NB4 (cell line): ENCODE measurements around the gene EIF4B.

Source experiments
- CTCF ChIP-seq: IDR thresholded peaks from one replicate; pipeline ENCODE4 v1.5.1; 2012; ENCODE audit warnings: low read depth, low read length
- MAX ChIP-seq: IDR thresholded peaks from 2 replicates; pipeline ENCODE4 v1.6.1; 2011; ENCODE audit warnings: low read depth, low read length
- MYC ChIP-seq: IDR thresholded peaks from 2 replicates; pipeline ENCODE4 v1.6.1; 2011; ENCODE audit warnings: low read depth, low read length
- POLR2A ChIP-seq: IDR thresholded peaks from 2 replicates; pipeline ENCODE4 v1.6.1; 2011; ENCODE audit warnings: mild to moderate bottlenecking; ENCODE audit not compliant: insufficient read length; ENCODE audit errors: extremely low read depth

- TF ChIP-seq CTCF, result no peak
- TF ChIP-seq POLR2A, result no peak
- TF ChIP-seq MYC, result no peak
- no peak for TF ChIP-seq MAX
These were observed 67.6 kb downstream of the EIF4B start for GRCh38 chr12:53073881-53074280.
